Pulmonary artery endothelial cell (primary cell): ENCODE measurements around the gene PEX16. TPM values are rescaled to one million over a fixed set of nuclear protein-coding genes. Genes with fewer than 3 reads are reported as not detected.
A peak's percentile ranks its signal among the peaks of the same experiment; 100 is the strongest.

Experiments
- DNase-seq: peaks from one replicate; pipeline ENCODE4 v3.0.0-alpha.2; 2011; ENCODE audit warnings: low read depth, low spot score
- total RNA-seq: library from RNA; depleted of rRNA; stranded (reverse); fragments of >200 nt; gene quantifications from 2 replicates; pipeline ENCODE4 v1.2.3, GENCODE V29; 2014

Gene PEX16
- 24.3 and 30.5 TPM in 2 replicates for total RNA-seq

GRCh38 chr11:45917623-45918330 lies at the start of gene PEX16:
Gene PEX16 (minus strand): TSS chr11:45917877. CDS start chr11:45917811, 66 bp downstream.
- DNase-seq: peak; percentile 98

DNA sequence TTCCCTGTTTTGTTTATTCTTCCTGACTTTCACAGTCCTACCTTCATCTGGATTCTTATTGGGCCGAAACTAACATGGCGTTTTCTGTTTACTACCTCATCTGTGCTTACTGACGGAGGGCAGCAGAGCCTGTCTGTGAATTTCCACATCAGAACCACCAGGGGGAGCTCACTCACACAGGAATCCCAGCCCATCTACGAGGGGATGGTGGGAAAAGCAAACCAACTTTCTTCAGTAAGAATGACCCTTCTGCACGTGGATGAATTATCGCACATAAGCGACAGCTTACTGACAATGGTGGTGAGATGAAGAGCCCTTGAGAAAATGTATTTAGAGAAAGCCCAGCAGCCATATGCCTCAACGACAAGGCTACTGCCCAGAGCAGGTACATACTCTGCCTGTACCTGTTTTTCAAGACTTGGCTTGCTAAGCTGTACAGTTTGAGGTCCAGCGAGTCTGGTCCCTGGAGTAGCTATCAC lies 47.3 kb upstream of the PEX16 start:
- DNase-seq: peak; percentile 41

DNA sequence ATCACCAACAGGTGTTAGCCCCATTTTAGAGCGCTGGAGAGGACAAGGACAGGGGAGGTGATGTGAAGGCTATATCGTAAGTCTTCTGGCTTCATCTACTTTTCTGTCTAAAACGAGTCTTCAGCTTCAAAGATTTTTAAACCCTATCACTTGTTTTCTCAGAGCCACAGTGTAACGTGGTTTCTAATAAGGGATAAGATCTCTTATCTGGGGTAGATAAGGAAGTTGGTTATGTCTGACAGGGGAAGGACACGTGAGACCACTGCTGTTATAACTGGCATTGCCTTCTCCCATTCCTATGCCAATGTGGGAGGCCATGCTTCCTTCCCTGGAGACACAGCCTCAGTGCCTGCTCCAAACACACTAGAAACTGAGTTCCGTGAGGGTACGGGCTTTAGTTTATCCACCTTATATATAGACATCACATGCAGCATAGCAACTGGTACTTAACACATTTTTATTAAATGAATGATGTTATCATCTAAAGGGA lies 44.1 kb upstream of the PEX16 start:
- DNase-seq: no peak

DNA sequence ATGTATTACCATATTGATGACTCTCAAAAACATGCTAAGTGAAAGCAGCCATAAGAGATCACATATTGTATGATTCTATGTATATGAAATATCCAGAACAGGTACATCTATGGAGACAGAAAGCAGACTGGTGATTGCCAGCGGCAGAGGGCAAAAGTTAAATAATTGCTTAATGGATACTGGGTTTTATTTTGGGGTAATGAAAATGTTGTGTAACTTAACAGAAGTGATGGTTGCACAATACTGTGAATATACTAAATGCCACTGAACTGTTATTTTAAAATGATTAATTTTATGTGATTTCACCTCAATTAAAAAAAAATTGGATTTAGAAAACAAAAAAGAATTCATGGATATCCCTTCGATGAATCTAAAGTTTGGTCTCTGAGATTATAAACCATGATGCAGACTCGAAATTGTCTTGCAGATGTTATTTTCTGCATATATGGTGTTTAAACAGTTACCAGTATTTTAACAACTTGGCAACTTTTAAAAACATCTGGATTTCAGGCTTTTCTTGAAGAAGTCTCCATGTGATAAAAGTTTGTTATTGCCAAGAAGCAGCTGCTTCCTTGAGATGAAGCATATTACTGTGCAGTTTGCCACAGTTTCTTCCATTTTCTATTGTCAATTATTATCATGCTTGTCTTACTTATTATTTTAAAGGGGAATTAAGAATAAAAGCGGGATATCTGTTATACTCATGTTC lies 42.9 kb upstream of the PEX16 start:
- DNase-seq: no peak

- DNase-seq: no peak
These were observed 42.2 kb upstream of the PEX16 start for GRCh38 chr11:45959851-45960250.

GRCh38 chr11:45949992-45950407 lies 32.3 kb upstream of the PEX16 start:
- DNase-seq: no peak

DNA sequence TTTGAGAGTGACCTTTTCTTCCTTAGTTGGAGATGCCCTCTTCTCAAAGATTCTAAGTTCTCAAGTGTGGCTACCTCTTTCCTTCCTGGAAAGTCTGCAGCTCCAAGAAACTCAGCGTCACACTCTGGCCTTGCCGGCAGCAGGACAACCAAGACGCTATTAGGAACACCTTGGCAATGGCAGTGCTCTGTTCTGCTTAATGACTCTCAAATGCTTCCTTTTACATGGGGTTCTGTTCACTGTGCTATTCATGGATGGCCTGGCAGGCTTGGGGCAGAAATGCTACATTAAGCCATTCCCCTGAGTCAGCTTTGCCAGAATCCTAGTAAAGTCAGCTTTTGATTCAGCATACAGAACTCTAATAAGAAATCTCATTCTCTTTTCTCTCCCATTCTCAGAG lies 30.7 kb upstream of the PEX16 start:
- no peak for DNase-seq

- DNase-seq: no peak
These were observed 30.2 kb upstream of the PEX16 start for GRCh38 chr11:45947885-45948284.

DNA sequence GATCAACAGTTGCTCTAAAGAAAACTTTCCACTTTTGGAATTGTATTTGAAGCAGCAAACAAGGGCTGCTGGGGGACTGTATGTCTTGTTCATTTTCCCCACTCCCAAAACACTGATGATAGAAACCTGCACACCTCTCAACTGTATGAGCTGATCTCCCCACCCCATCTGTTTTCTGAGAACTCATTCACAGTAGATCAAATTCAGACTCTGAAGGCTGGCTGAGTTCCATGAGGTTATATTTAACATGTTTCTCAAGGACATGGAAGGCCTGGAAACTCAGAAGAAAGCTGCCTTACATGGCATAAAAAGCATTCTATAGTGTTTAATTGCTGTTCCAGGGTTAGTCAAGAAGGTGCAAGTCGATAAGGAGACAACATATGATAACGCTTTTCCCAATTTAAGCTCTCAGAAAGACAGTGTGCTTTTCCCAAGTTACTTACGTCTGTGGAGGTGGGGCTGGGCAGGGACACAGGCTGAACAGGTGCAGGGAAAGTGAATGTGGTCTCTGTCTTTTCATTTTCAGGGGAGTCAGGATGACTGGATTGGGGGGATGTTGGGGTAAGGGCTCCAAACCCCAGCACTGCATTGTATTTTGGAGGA lies 27.8 kb upstream of the PEX16 start:
- DNase-seq: no peak

DNA sequence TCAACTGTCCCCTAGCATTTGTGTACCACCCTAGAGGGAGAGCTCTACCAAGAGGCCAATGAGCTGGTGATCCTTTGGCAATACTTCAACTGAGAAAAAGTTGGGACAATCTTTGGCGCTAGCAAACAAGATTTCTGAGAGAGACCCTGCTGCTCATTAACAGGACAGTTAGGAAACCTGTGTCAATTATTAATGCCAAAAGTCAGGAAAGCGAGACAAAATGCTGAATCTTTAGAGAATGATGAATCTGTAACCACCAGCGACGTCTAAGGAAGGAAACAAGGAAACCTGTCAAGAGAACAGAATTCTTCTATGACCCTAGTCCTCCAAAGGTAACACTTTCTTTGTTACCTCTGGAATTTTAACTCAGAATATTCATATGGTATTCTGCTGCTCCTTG lies 24.7 kb upstream of the PEX16 start:
- no peak for DNase-seq

- DNase-seq: no peak
These were observed 23.6 kb upstream of the PEX16 start for GRCh38 chr11:45941285-45941684.

GRCh38 chr11:45939836-45940235 lies 22.2 kb upstream of the PEX16 start:
- DNase-seq: no peak

DNA sequence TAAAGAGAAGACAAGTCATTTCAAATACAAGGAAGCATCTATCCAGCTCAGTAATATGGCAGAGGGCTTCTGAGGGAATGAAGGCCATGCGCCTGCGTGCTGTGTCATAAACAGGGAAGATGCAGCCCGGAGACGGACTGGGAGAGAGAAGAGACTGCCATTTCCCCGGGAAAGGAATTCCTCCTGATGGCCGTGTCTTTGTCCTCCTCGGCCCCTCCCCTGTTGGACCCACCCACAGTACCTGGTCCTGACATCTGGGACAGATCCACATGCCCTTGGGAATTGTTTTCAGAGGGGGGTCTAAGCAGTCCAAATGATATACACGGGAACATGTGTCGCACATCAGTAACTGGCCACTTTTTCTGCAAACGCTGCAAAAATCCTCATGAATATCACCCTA lies 20.2 kb upstream of the PEX16 start:
- DNase-seq: no peak

DNA sequence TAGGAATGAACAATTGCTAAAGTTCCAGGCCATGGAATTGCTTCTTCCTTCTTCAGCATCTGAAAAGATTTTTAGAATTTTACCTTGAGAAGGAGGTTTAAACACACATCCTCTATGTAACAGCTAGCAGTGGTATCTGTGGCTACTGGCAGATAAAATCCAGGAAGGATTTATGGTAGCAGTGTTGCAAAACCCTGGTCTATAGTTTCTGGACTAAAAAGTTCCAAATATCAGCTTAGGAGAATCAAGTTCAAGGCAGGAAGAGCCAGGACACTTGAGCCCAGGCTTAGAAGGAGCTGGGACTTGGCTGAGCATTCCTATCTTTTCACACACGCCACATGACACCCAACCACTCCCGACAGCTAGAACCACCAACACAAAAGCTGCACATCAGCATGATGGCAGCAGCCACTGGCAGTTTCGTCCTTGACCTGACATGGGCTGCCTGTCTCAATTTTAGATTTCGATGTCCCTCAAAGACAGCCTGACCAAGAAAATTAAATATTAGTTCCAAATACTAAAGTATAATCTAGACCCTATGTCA lies 18.9 kb upstream of the PEX16 start:
- DNase-seq: no peak

GRCh38 chr11:45935349-45936064 lies 17.8 kb upstream of the PEX16 start:
- no peak for DNase-seq

DNA sequence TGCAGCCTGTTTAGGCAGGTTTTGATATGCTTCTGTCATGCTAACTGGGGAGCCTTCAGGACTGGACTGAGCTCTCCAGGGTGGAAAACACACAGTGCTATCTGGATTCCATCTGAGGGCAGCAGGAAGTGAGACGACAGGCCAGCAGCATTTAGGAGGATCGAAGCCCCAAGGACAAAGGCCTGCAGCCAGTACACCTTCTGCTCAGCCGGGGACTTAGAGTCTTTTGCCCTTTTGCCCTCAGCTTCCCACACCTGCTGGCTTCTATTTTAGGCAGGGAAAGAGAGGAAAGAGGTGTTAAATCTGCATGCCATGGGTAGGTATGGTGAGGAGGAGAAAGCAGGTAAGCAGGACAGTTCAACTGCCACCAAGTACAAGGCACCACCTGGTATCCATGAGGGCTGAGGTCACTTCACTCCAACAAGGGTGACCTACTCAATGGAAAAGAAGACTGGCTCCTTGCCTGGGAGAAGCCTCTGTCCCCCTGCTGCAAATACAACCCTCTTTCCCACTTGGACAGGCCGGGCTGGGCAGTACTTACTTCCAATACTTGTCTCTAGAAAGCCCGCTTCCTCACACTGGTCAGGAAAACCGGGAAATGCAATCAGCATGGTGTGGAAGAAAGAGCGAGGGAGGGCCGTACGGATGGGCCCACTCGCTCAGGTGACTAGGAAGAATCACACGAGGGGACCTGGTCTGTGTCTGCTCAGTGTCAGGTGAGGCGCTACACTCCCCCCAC lies 17.1 kb upstream of the PEX16 start:
- DNase-seq: no peak

GRCh38 chr11:45933846-45934579 lies 16.3 kb upstream of the PEX16 start:
- DNase-seq: no peak

DNA sequence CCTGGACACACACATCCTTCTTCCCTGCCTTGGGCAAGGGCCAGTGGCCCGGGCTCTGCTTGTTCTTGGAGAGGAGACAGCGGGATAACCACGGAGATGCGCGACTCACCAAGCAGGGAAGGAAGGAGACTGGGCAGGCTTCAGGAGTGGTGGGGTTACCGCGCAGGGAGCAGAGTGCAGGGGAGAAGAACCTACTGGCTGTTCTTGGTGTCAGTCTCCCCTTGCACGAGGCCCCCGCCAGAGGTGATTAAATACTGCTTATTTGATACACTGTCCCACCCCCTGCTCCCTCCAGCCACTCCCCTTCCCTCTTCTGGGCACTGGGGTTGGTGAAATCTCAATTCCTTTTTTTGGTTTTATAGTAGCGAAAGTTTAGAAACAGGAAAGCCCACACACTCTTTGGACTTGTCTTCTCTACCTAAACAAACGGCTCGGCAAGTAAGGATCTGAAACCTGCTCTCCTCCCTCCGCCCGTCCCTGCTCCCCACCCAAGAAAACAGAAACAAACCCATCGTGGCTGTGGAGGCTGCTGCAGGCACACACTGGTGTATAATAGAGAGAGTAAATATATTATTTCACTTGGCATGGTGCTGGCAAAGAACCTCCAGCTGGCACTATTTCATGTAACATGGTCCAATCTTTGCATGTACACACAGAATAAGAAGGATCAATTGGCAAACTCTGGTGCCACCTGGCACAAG lies 15.6 kb upstream of the PEX16 start:
- no peak for DNase-seq

GRCh38 chr11:45932217-45932616 lies 14.5 kb upstream of the PEX16 start:
- no peak for DNase-seq
